Astrocyte (in vitro differentiated cells and primary cell): ENCODE measurements around the gene JMJD4.

Experiments used
- EZH2 ChIP-seq: IDR thresholded peaks from 2 replicates; pipeline ENCODE4 v1.6.1; 2012; ENCODE audit warnings: mild to moderate bottlenecking, low read length, inconsistent platforms; ENCODE audit not compliant: insufficient read depth
- TF ChIP-seq, protein P1 (sequence below): IDR thresholded peaks from 2 replicates; pipeline ENCODE4 v1.5.1; 2011; ENCODE audit warnings: low read depth, mild to moderate bottlenecking, inconsistent platforms, low read length, moderate library complexity; ENCODE audit not compliant: insufficient read depth

DNA sequence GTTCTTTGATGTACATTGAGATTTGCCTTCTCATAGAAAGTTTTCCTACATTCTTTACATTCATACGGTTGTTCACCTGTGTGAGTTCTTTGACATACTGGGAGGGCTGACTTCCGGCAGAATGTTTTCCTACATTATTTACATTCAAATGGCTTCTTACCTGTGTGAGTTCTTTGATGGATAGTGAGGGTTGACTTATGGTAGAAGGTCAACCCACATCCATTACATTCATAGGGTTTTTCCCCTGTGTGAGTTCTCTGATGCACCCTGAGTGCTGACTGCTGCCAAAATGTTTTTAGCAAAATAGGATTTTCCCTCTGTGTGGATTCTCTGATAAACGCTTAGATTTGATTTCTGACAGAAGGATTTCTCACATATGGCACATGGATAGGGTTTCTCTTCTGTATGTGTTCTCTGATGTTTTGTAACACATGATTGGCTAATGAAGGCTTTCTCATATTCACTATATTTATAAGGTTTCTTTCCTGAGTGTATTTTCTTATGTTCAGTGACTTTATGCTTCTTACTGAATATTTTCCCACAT lies 37.7 kb downstream of the JMJD4 start:
- TF ChIP-seq, protein P1, sequence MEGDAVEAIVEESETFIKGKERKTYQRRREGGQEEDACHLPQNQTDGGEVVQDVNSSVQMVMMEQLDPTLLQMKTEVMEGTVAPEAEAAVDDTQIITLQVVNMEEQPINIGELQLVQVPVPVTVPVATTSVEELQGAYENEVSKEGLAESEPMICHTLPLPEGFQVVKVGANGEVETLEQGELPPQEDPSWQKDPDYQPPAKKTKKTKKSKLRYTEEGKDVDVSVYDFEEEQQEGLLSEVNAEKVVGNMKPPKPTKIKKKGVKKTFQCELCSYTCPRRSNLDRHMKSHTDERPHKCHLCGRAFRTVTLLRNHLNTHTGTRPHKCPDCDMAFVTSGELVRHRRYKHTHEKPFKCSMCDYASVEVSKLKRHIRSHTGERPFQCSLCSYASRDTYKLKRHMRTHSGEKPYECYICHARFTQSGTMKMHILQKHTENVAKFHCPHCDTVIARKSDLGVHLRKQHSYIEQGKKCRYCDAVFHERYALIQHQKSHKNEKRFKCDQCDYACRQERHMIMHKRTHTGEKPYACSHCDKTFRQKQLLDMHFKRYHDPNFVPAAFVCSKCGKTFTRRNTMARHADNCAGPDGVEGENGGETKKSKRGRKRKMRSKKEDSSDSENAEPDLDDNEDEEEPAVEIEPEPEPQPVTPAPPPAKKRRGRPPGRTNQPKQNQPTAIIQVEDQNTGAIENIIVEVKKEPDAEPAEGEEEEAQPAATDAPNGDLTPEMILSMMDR: no peak
- no peak for TF ChIP-seq EZH2
